Peyer's patch (tissue), 4 donors: ENCODE results near the gene LYPLA2.

Source experiments
- CTCF ChIP-seq, 6 experiments: fragments of 450-650 bp in 4 of 6; fragments of 200-600 bp in 2 of 6; sonication (generic) in 1 of 6; IDR thresholded peaks; one replicate each; pipeline ENCODE4 v1.5.1; 2017 to 2019; ENCODE audit warnings: antibody characterized with exemption in 6 of 6, mild to moderate bottlenecking in 3 of 6, moderate library complexity in 1 of 6
- POLR2A ChIP-seq, 2 donors: fragments of 450-650 bp; IDR thresholded peaks; one replicate each; pipeline ENCODE4 v1.5.1; 2017; ENCODE audit warnings: antibody characterized with exemption in 2 of 2, mild to moderate bottlenecking in 2 of 2, moderate library complexity in 2 of 2

GRCh38 chr1:23825762-23826522 is 35.0 kb downstream of the LYPLA2 start:
- TF ChIP-seq CTCF (IDR thresholded peaks at IDR 0.05): no peak
- TF ChIP-seq POLR2A (IDR thresholded peaks at IDR 0.05): no peak
